GM12878 (cell line): Measurements from ENCODE around the gene THAP9. TPM values are rescaled to one million over a fixed set of nuclear protein-coding genes. Genes with fewer than 3 reads are reported as not detected.

Experiments used
- ATF7 ChIP-seq: fragments of 450-650 bp; IDR thresholded peaks from 2 replicates; pipeline ENCODE4 v1.6.1; 2016; ENCODE audit warnings: low read depth, mild to moderate bottlenecking
- CREM ChIP-seq: IDR thresholded peaks from 2 replicates; pipeline ENCODE4 v1.6.1; 2014; ENCODE audit warnings: antibody characterized with exemption, low read depth
- POLR2AphosphoS2 ChIP-seq: IDR thresholded peaks from 2 replicates; pipeline ENCODE4 v1.6.1; 2011; ENCODE audit warnings: low read depth, mild to moderate bottlenecking, low read length, improper control_type of control experiment, moderate library complexity
- RFX5 ChIP-seq: IDR thresholded peaks from 2 replicates; pipeline ENCODE4 v1.6.1; 2011; ENCODE audit warnings: low read depth, low read length, improper control_type of control experiment
- SIN3A ChIP-seq: IDR thresholded peaks from 2 replicates; pipeline ENCODE4 v1.6.1; 2012; ENCODE audit warnings: low read depth, low read length, improper control_type of control experiment
- SMARCA5 ChIP-seq: fragments of 450-650 bp; IDR thresholded peaks from 2 replicates; pipeline ENCODE4 v1.6.1; 2017; ENCODE audit warnings: mild to moderate bottlenecking
- polyA plus RNA-seq, 11 experiments: library from polyadenylated mRNA; depleted of rRNA in 4 of 11; unstranded in 6 of 11; stranded (reverse) in 5 of 11; fragments of >200 nt; fragmentation: Nextera tagmentation in 4 of 11; fragmentation: Illumina TruSeq in 1 of 11; extraction: Ambion mirVana in 4 of 11; extraction: Trizol in 1 of 11; gene quantifications; 1 replicate in 1 of 11; 2 replicates in 10 of 11; pipeline versions ENCODE4 v1.2.1 to v1.2.3, GENCODE V29; 2011 to 2016; ENCODE audit warnings: inconsistent platforms in 2 of 11, missing spikeins in 2 of 11, low read depth in 1 of 11
- total RNA-seq, 4 experiments: library from RNA; depleted of rRNA in 3 of 4; stranded (reverse); fragments of >200 nt in 3 of 4; fragmentation: Illumina TruSeq in 1 of 4; extraction: Trizol in 1 of 4; gene quantifications; 2 replicates each; pipeline versions ENCODE4 v1.2.1 to v1.2.3, GENCODE V29; 2013 to 2021
- TF ChIP-seq, protein P1 (sequence below): fragments of 450-650 bp; formaldehyde crosslinking; IDR thresholded peaks from 2 replicates; pipeline ENCODE4 v1.5.0; 2022; ENCODE audit warnings: mild to moderate bottlenecking, missing genetic modification characterization
- TF ChIP-seq, protein P2 (sequence below): fragments of 450-650 bp; IDR thresholded peaks from 2 replicates; pipeline ENCODE4 v1.6.1; 2016; ENCODE audit warnings: mild to moderate bottlenecking

Gene THAP9
- total and polyA plus RNA-seq, 10 of the 15 experiments (the other 5 are each of a cell fraction or from before 2014, with no cell fraction given), result 2.1 to 4.9 (median 3.3) TPM

GRCh38 chr4:82900411-82901182 is at the start of gene THAP9 (continued):
- TF ChIP-seq SMARCA5 (peak; percentile 71; the same call in 1 of the 2 replicates), ATF7 (peak; percentile 65), SIN3A (0 out of 2 replicates have a peak, but pooled peaks have one; percentile 18), POLR2AphosphoS2 (peak; percentile 93), CREM (peak; percentile 94), RFX5 (peak; percentile 87)
- TF ChIP-seq, protein P1, sequence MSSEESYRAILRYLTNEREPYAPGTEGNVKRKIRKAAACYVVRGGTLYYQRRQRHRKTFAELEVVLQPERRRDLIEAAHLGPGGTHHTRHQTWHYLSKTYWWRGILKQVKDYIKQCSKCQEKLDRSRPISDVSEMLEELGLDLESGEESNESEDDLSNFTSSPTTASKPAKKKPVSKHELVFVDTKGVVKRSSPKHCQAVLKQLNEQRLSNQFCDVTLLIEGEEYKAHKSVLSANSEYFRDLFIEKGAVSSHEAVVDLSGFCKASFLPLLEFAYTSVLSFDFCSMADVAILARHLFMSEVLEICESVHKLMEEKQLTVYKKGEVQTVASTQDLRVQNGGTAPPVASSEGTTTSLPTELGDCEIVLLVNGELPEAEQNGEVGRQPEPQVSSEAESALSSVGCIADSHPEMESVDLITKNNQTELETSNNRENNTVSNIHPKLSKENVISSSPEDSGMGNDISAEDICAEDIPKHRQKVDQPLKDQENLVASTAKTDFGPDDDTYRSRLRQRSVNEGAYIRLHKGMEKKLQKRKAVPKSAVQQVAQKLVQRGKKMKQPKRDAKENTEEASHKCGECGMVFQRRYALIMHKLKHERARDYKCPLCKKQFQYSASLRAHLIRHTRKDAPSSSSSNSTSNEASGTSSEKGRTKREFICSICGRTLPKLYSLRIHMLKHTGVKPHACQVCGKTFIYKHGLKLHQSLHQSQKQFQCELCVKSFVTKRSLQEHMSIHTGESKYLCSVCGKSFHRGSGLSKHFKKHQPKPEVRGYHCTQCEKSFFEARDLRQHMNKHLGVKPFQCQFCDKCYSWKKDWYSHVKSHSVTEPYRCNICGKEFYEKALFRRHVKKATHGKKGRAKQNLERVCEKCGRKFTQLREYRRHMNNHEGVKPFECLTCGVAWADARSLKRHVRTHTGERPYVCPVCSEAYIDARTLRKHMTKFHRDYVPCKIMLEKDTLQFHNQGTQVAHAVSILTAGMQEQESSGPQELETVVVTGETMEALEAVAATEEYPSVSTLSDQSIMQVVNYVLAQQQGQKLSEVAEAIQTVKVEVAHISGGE, result no peak
- TF ChIP-seq, protein P2, sequence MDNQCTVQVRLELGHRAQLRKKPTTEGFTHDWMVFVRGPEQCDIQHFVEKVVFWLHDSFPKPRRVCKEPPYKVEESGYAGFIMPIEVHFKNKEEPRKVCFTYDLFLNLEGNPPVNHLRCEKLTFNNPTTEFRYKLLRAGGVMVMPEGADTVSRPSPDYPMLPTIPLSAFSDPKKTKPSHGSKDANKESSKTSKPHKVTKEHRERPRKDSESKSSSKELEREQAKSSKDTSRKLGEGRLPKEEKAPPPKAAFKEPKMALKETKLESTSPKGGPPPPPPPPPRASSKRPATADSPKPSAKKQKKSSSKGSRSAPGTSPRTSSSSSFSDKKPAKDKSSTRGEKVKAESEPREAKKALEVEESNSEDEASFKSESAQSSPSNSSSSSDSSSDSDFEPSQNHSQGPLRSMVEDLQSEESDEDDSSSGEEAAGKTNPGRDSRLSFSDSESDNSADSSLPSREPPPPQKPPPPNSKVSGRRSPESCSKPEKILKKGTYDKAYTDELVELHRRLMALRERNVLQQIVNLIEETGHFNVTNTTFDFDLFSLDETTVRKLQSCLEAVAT, result no peak
